HCT116 (cell line): ENCODE measurements around the gene TEX11. TPM values are rescaled to one million over a fixed set of nuclear protein-coding genes. Genes with fewer than 3 reads are reported as not detected.

Experiments
- ATAC-seq: fragments of 200-7000 bp; cut with Tn5 transposase; 2 replicates; pipeline ENCODE4 v1.9.1; 2020; ENCODE audit warnings: mild to moderate bottlenecking, moderate library complexity
- BruUV-seq: library from RNA; stranded (reverse); fragments of 400-500 nt; replicated peaks from 2 replicates; lab custom pipeline; 2021; lab: Mats Ljungman, UMichigan
- CTCF ChIA-PET: fragments of 300-600 bp; sonication (Branson Sonifier 250); formaldehyde crosslinking; loops from one replicate; lab custom pipeline; 2021; ENCODE audit warnings: antibody characterized with exemption; lab: Charles Lee
- POLR2A ChIA-PET: fragments of 300-600, 350-600 bp; sonication (Branson Sonifier 250); formaldehyde crosslinking; loops from one replicate; lab custom pipeline; 2021; ENCODE audit warnings: antibody characterized with exemption; lab: Charles Lee
- RAD21 ChIA-PET, 2 experiments: fragments of 300-600 bp; sonication (Branson Sonifier 250); formaldehyde crosslinking; loops; one replicate each; lab custom pipeline; 2023; ENCODE audit warnings: low total read pairs in 2 of 2; ENCODE audit not compliant: uncharacterized antibody in 2 of 2, unreplicated experiment in 2 of 2, low non-redundant PET in 1 of 2; lab: Charles Lee
- DNase-seq: peaks from one replicate; pipeline ENCODE4 v3.0.0-alpha.2; 2010; ENCODE audit warnings: low read depth, low spot score
- H2AFZ ChIP-seq: fragments of 200-600 bp; shearing (Covaris generic), sonication (generic); 2 replicates; pipeline ENCODE4 v1.6.1; 2017; ENCODE audit warnings: low read depth, mixed run types, mixed read lengths, antibody characterized with exemption, low read length; ENCODE audit not compliant: poor library complexity, severe bottlenecking
- H3K27ac ChIP-seq: 2 replicates; pipeline ENCODE4 v1.5.1; 2012; ENCODE audit warnings: low read depth, low read length
- H3K27me3 ChIP-seq: fragments of 200-600 bp; sonication (generic); 2 replicates; pipeline ENCODE4 v1.6.1; 2016; ENCODE audit warnings: mixed run types, low read length, mixed read lengths; ENCODE audit not compliant: insufficient read depth
- H3K36me3 ChIP-seq, 2 experiments: fragments of 200-500 bp in 1 of 2; fragments of 200-600 bp in 1 of 2; sonication (Bioruptor generic) in 1 of 2; sonication (generic) in 1 of 2; 2 replicates each; pipeline versions ENCODE4 v1.5.1 to v1.6.1; 2014 to 2016; ENCODE audit warnings: low read length in 2 of 2, inconsistent platforms in 1 of 2, mixed read lengths in 1 of 2, mixed run types in 1 of 2; ENCODE audit not compliant: insufficient read depth in 2 of 2, control insufficient read depth in 1 of 2
- H3K4me1 ChIP-seq, 2 experiments: fragments of 200-600 bp in 1 of 2; sonication (generic) in 1 of 2; 2 replicates each; pipeline versions ENCODE4 v1.5.1 to v1.6.1; 2012 to 2017; ENCODE audit warnings: low read length in 2 of 2, inconsistent platforms in 1 of 2, mild to moderate bottlenecking in 1 of 2, mixed read lengths in 1 of 2, mixed run types in 1 of 2, moderate library complexity in 1 of 2; ENCODE audit not compliant: insufficient read depth in 2 of 2, control insufficient read depth in 1 of 2
- H3K4me2 ChIP-seq: fragments of 200-600 bp; sonication (generic); 2 replicates; pipeline ENCODE4 v1.6.1; 2017; ENCODE audit warnings: mixed run types, low read length, mixed read lengths
- H3K4me3 ChIP-seq, 2 experiments: fragments of 200-600 bp in 1 of 2; sonication (generic) in 1 of 2; replicated peaks in 1 of 2; 2 replicates each; pipeline ENCODE4 v1.5.1; 2011 to 2016; ENCODE audit warnings: low read length in 2 of 2, control low read depth in 1 of 2, low read depth in 1 of 2, mild to moderate bottlenecking in 1 of 2, mixed read lengths in 1 of 2, mixed run types in 1 of 2
- H3K79me2 ChIP-seq: fragments of 200-600 bp; sonication (generic); 2 replicates; pipeline ENCODE4 v1.6.1; 2017; ENCODE audit warnings: mild to moderate bottlenecking, mixed run types, low read length, moderate library complexity, mixed read lengths; ENCODE audit not compliant: insufficient read depth
- H3K9ac ChIP-seq: fragments of 200-600 bp; sonication (generic); 2 replicates; pipeline ENCODE4 v1.6.1; 2016; ENCODE audit warnings: low read length, mixed read lengths
- H3K9me2 ChIP-seq: fragments of 200-600 bp; sonication (generic), shearing (Covaris generic); 2 replicates; pipeline ENCODE4 v1.6.1; 2017; ENCODE audit warnings: mixed run types, mild to moderate bottlenecking, moderate library complexity; ENCODE audit not compliant: insufficient read depth
- H3K9me3 ChIP-seq, 2 experiments: fragments of 200-500 bp in 1 of 2; fragments of 200-600 bp in 1 of 2; sonication (Bioruptor generic) in 1 of 2; sonication (generic) in 1 of 2; 2 replicates each; pipeline ENCODE4 v1.6.1; 2014 to 2017; ENCODE audit warnings: low read length in 2 of 2, mixed read lengths in 2 of 2, inconsistent platforms in 1 of 2, low read depth in 1 of 2, mild to moderate bottlenecking in 1 of 2, mixed run types in 1 of 2, moderate library complexity in 1 of 2; ENCODE audit not compliant: control insufficient read depth in 1 of 2, insufficient read depth in 1 of 2
- H4K20me1 ChIP-seq: fragments of 200-600 bp; sonication (generic), shearing (Covaris generic); 2 replicates; pipeline ENCODE4 v1.6.1; 2017; ENCODE audit warnings: mixed run types, mild to moderate bottlenecking, moderate library complexity; ENCODE audit not compliant: insufficient read depth
- ATF3 ChIP-seq: IDR thresholded peaks from 2 replicates; pipeline ENCODE4 v1.6.1; 2012
- CBX3 ChIP-seq: IDR thresholded peaks from 2 replicates; pipeline ENCODE4 v1.6.1; 2012; ENCODE audit warnings: low read depth
- CTCF ChIP-seq, 3 experiments: fragments of 200-600 bp in 1 of 3; sonication (generic) in 1 of 3; IDR thresholded peaks in 2 of 3; conservative IDR thresholded peaks in 1 of 3; 2 replicates each; pipeline ENCODE4 v1.5.1; 2012 to 2017; ENCODE audit warnings: low read depth in 2 of 3, low read length in 2 of 3, antibody characterized with exemption in 1 of 3, borderline replicate concordance in 1 of 3, control low read depth in 1 of 3, mild to moderate bottlenecking in 1 of 3, mixed read lengths in 1 of 3, mixed run types in 1 of 3, moderate library complexity in 1 of 3; ENCODE audit not compliant: insufficient read depth in 1 of 3
- EGR1 ChIP-seq: IDR thresholded peaks from 2 replicates; pipeline ENCODE4 v1.6.1; 2012; ENCODE audit warnings: low read depth
- ELF1 ChIP-seq: IDR thresholded peaks from 2 replicates; pipeline ENCODE4 v1.6.1; 2012; ENCODE audit warnings: low read depth, borderline replicate concordance
- FOSL1 ChIP-seq: IDR thresholded peaks from 2 replicates; pipeline ENCODE4 v1.6.1; 2012; ENCODE audit warnings: low read depth
- JUND ChIP-seq: IDR thresholded peaks from 2 replicates; pipeline ENCODE4 v1.6.1; 2012
- POLR2A ChIP-seq: IDR thresholded peaks from 2 replicates; pipeline ENCODE4 v1.7.0; 2011; ENCODE audit warnings: borderline replicate concordance; ENCODE audit not compliant: insufficient read depth, insufficient read length; ENCODE audit errors: extremely low read depth
- POLR2AphosphoS5 ChIP-seq: IDR thresholded peaks from 2 replicates; pipeline ENCODE4 v1.6.1; 2011; ENCODE audit warnings: mild to moderate bottlenecking, low read depth, low read length, moderate library complexity
- RAD21 ChIP-seq: IDR thresholded peaks from 2 replicates; pipeline ENCODE4 v1.6.1; 2012; ENCODE audit warnings: low read depth, mild to moderate bottlenecking
- REST ChIP-seq: IDR thresholded peaks from 2 replicates; pipeline ENCODE4 v1.6.1; 2012; ENCODE audit warnings: low read depth
- SIN3A ChIP-seq: IDR thresholded peaks from 2 replicates; pipeline ENCODE4 v1.6.1; 2012; ENCODE audit warnings: low read depth
- SP1 ChIP-seq: IDR thresholded peaks from 2 replicates; pipeline ENCODE4 v1.6.1; 2012; ENCODE audit warnings: low read depth
- TCF7L2 ChIP-seq: IDR thresholded peaks from 2 replicates; pipeline ENCODE4 v1.7.0; 2011; ENCODE audit warnings: borderline replicate concordance, inconsistent platforms; ENCODE audit not compliant: insufficient read depth, insufficient read length; ENCODE audit errors: extremely low read depth
- ZBTB33 ChIP-seq: IDR thresholded peaks from 2 replicates; pipeline ENCODE4 v1.6.1; 2011; ENCODE audit warnings: mild to moderate bottlenecking, low read length, moderate library complexity; ENCODE audit not compliant: insufficient replicate concordance; ENCODE audit errors: extremely low read depth
- ZFX ChIP-seq: fragments of 450-650 bp; IDR thresholded peaks from 2 replicates; pipeline ENCODE4 v1.6.1; 2017
- intact Hi-C: fragments of 100-400 bp; cut with micrococcal nuclease; formaldehyde crosslinking; loops from 2 replicates; pipeline ENCODE4 v1.10.0; 2022
- total RNA-seq: library from RNA; stranded (reverse); gene quantifications from one replicate; pipeline ENCODE4 v1.2.1, GENCODE V29; 2021; ENCODE audit not compliant: unreplicated experiment

TEX11 gene
- total RNA-seq, 1 experiment from 2014 or later: 0.10 TPM

- RAD21 ChIA-PET: no interaction called here
- no peaks in the 10 kb centered on the region for H3K4me1 ChIP-seq
These were observed 239.4 kb downstream of the TEX11 start for GRCh38 chrX:70669120-70669519.

More at GRCh38 chrX:70669120-70669519, 239.4 kb downstream of the TEX11 start:
- intact Hi-C loops: loop anchor here (10.0 kb wide), 1 partner anchor 244 kb away; the partner anchor contains the start of gene GDPD2
- Histone ChIP-seq H3K27ac (no peak overlapping the region), H3K4me2 (no peak overlapping the region), H3K9ac (no peak overlapping the region), H2AFZ (no peak overlapping the region), H3K4me3 (no peak overlapping the region), H3K36me3 (no peaks in the 10 kb centered on the region), H4K20me1 (no peaks in the 10 kb centered on the region), H3K9me3 (no peaks in the 10 kb centered on the region), H3K9me2 (no peaks in the 10 kb centered on the region), H3K79me2 (no peaks in the 10 kb centered on the region), H3K27me3 (no peaks in the 10 kb centered on the region)
- BruUV-seq: no TSS peak
- ATAC-seq: no peak
- TF ChIP-seq TCF7L2: no peak
- no peak for TF ChIP-seq POLR2AphosphoS5
- no peak for TF ChIP-seq ZFX
- no peak for TF ChIP-seq ZBTB33
- TF ChIP-seq SP1: no peak
- TF ChIP-seq FOSL1: no peak
- TF ChIP-seq EGR1: no peak
- TF ChIP-seq RAD21: no peak
- TF ChIP-seq SIN3A: no peak
- TF ChIP-seq JUND: no peak
- TF ChIP-seq ELF1: no peak
- TF ChIP-seq POLR2A: no peak
- no peak for TF ChIP-seq ATF3
- TF ChIP-seq CBX3: no peak
- no peak for TF ChIP-seq CTCF (IDR thresholded peaks at IDR 0.05 in 2 of 3, conservative IDR thresholded peaks at IDR 0.05 in 1 of 3; ENCODE audit: borderline replicate concordance in 1 of 3, insufficient read depth in 1 of 3, low read depth in 2 of 3, low read length in 2 of 3)
- no peak for TF ChIP-seq REST
- ChIA-PET POLR2A (no interaction called here), CTCF (no interaction called here)
- no peak for DNase-seq
